ENCODE data around the gene MVB12B. TPM values are rescaled to one million over a fixed set of nuclear protein-coding genes. Genes with fewer than 3 reads are reported as not detected.
A peak's percentile ranks its signal among the peaks of the same experiment; 100 is the strongest.

The MVB12B gene
- total RNA-seq, 1 donor from 2014 or later, result 18.4 TPM

DNA sequence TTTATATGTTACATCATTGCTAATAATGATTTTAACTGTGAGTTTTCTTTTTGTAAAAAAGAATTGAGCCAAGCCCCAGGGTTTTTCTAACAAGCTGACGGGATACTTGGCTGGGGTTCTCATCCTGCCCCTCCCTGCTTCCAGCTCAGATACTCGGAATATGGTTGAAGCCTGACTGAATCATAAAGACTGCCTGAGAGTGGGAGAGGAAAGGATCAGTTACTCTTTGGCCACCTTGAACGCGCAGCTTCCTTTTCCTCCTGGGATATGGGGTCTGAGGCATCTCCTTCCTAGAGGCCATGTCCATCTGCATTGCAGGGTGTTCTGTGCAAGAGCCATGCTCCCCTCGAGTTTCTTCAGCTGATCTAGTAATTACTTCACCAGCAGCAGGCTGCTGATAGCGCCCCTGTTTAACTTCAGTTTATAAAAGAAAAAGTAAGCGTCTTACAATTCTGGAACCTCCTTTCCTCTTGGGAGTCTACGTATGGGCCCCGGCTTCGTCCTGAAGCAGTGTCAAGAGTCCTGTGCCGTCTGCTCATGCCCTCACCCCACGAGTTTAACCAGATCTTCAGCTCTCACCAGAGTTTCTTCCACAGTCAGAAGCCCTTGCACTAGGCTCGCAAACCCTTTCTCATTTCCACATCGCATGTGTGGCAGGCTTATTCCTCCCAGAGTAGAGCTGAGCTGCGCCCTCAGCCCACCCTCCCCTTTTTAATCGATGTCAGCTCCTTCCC, 130.0 kb downstream of the MVB12B start:
- DNase-seq, result peak; percentile 8

DNA sequence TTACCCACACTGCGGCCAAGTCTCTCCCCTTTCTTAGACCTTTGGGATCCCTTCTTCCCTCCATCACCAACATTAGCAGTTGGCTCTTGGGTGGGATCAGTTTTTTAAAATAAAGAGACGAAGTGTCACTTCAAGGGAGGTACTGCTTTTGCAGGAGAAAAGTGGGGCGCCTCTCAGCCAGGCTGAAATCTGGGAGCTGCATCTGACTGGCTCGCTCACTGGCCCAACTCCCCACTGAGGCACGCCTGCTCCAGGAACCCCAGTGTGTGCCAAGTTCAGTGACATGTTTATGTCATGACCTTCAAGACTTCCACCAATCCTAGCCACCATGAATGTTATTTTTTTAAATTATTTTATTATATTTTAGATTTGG, 130.5 kb downstream of the MVB12B start:
- DNase-seq, result no peak

DNA sequence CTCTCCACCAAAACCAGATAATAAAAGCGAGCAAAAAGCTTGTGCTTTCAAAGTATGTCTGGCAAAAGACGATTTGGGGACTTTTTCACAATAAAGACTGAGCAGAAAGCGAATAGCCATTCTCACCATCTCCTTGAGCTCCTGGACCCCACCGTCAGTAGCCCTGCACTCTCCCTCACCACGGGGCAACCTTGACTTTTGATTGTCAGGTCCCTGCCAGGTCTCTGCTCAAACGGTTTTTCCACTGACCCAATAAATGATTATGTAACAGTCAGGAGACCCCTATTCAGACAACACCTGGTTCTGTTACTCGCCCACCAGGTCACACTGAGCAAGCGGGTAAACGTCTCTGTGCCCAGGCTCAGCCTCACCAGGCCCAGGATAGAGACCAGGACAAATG, 131.3 kb downstream of the MVB12B start:
- no peak for DNase-seq

DNA sequence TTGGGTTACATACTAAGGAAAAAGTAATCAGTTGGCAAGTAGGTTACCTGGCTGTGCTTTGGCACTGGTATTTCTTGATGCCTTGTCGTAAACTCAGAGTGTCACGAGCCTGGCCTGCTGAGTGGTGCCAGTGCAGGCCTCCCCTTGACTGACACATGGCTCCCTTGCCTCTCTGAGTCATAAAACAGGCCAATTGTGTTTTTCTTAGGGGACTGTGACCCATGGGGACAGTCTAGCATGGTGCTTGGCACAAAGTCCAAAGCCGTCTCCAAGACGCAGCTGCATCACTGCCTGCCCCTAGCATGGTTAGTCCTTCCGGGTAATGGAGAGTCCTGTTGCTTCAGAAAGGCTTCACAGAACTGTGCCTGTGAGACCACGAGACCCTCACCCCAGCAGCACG, 132.5 kb downstream of the MVB12B start:
- no peak for DNase-seq

DNA sequence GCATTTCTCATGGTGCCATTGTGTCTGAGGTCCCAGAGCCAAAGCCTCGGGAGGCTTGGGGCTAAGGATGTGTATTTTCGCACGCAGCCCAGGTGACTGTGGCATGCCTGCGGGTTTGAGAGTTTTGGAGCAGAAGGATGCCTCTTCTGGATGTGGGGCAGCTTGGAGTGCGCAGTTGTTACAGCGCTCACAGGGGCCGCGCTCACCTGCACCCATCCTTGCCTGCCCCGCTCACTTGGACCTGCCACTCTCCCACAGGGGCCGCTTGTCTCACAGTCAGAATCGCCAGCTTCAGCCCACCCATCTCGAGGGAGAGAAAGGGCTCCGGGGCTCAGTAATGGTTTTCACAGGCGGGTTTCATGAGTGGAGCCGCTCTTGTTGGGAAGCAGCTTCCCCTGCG, 132.9 kb downstream of the MVB12B start:
- DNase-seq, result no peak

DNA sequence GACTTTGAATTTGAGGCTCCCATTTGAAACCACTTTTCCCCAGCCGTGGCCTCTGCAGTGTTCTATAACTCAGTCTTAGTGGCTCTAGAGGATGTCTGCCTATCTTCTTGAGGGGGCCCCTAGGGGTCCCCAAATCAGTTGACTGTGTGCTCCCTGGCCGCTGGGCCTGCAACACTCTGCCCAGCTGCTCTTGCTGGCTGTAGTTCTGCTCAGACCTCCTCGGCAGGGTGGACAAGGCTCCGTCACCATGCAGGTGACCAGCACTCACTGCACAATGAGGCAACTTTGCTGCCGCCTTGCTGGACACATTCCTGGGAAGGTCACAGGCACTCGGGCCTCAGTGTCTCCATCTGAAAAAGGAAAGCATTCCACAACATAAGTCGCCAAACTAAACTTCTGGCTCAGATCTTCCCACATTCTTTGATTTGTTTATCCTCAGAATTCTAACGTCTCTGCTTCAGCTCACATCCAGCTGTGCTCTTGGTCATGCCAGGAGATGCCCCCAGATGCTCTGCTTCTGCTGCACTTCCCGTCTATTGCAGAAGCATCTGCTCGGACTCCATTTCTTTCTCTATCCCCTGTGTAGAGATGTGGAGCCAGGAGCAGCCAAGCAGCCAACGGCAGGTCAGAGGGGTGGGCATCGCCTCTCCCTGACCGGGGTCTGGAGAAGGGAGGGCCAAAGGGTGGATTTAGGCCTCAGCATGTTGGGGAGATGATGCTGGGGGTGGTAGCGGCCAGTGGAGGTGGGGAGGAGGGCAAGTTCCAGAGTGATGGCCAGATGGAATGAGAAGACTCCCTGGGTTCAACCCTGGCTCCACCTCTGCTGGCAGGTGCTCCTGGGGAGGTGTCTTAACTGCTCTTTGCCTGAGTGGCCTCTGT, 133.6 kb downstream of the MVB12B start:
- no peak for DNase-seq

DNA sequence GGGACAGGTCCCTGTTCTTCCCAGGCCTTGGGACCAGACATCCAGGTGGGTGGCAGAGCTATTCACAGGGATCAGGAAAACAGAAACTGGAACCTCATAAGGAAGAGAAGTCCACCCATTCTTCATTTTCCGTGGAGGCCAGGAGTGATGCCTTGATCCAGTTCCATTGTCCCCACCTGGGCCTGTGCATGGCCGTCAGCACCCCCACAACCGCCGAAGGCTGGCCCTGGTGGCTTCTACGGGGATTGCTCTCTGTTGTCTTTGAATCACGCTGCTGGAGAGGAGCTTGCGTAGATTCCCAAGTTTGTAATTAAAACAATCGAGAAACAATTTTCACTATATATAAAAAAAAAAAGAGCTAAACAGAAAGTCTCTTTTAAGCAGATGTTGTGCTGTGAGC, 134.4 kb downstream of the MVB12B start:
- no peak for DNase-seq

DNA sequence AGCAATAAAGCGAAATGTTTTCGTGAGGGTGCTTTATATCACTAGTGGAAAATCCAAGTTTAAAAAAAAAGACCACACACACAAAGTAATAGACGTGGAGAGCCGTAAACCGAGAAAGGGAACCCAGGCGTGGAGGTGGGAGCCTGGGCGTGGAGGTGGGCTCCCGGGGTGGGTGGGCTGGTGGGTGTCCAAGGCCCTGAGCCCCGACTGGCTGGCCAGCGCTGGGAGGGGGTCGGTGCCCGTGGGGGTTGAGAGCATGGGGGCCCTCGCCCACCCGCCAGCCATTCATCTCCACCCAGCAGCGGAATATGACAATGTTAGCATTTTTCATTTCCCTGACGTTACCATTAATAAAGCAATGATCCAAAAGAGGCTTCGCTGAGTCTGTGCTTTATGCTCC, 135.0 kb downstream of the MVB12B start:
- DNase-seq, result no peak

DNA sequence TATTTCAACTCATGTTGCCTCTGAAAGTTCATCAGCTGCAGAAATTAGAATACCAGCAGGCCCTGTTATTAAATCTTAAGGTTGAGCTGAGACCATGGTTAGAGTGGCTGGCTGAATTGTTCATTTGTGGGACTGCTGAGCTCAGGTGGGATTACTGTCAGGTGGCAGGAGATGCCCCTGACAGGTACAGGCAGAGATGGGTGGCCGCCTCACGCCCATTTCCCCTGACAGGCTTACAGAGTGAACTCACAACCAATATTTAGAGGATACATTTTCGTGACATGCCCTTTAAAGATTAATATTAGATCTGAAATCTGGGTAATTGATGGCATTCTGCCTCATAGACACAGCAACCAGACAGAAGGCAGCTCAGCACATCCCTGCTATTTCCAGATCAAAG, 136.0 kb downstream of the MVB12B start:
- DNase-seq, result no peak

DNA sequence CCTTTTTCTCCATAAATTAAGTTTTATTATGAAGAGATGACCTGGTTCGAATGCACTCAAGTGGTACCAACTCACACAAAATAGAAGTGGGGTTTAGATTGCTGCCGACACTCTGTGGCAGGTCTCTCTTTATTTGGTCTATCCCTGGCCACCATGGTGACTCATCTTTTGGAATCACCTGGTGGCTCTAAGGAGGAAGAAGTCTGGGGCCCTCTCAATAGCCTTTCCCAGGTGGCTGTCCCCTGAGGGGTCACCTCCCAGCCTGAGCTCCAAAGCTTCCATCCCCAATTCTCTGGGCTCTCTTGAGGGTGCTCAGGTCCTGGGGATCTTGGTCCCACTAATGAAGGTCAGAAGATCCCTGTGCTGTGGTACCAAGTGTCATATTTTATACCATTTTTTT, 136.8 kb downstream of the MVB12B start:
- no peak for DNase-seq

DNA sequence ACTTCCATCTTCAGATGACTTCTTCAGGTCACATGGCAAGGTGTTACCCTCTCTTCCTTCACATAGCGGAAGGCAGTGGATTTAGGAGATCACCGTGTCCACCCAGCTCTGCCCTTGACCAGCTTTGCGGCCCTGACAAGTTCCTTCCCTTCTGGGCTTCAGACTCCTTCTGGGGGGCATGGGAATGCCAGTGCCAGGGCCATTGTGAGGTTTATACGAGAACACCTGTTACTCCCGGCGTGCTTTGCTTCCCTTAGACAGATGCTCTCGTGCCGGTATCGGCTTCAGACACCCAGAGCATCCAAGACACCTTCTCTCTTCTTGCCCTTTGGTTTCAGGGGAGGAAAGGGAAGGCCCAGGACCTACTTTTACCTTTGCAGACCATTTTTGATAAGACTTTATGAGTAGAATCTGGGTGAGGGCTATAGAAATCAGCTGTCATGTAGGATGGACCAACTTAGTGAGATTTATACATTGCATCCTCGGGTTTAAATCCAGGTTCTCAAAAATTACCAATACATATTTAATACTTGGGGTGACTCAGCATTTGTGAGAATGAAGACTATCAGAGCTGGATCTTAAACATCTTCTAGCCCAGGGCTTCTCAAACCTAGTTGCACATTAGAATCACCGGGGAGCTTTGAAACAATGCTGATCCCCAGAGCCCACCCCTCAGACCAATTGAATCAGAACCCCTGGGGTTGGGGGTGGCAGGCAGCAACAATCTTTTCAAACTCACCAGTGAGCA, 138.2 kb downstream of the MVB12B start:
- DNase-seq, result no peak

DNA sequence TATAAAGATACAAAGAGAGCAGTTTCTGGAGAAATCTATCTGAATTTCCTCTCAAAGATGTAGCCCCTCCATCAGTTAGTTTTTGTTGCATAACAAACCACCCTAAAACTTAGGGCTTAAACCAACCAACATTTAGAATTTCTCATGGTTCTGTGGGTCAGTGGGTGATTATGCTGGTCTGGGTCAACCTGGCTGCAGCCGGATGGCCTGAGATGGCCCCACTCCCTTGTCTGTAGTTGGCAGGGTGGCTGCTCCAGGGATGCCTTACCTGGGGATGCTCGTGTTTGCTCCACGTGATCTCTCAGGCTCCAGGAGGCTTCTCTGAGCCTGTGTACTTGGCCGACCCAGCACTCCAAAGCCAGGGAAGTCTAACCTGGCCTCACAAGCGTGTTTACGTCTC, 139.3 kb downstream of the MVB12B start:
- no peak for DNase-seq

DNA sequence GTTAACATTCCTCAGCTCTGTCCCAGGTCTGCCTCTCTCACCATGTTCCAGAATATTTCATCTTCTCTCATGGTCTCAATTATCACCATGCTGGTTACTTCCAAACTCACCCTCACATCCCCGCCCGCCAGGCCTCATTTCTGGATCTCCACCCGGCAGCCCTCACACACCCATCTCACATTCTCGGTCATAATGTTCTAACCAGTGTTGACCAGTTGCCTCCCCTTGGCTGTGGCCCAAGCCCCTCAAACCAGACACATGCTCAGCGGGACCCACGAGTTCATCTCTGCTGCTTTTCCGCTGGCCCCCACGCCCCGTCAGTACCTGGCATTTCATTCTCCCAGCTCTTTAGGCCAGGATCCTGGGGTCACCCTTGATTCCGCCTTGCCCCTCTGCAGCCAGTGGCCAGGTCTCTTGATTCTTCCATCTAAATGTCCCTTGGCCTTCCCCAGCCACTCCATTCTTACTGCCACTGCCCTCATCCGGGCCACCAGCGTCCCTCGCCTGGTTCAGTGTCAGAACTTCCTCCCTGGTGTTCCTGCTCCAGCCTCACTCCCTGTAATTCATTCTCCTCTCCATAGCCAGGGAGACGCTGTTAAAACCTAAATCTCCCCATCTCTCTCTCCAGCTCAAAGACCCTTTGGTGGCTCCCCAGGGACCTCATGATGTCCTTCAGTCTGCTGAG, 141.7 kb downstream of the MVB12B start:
- DNase-seq, result no peak

DNA sequence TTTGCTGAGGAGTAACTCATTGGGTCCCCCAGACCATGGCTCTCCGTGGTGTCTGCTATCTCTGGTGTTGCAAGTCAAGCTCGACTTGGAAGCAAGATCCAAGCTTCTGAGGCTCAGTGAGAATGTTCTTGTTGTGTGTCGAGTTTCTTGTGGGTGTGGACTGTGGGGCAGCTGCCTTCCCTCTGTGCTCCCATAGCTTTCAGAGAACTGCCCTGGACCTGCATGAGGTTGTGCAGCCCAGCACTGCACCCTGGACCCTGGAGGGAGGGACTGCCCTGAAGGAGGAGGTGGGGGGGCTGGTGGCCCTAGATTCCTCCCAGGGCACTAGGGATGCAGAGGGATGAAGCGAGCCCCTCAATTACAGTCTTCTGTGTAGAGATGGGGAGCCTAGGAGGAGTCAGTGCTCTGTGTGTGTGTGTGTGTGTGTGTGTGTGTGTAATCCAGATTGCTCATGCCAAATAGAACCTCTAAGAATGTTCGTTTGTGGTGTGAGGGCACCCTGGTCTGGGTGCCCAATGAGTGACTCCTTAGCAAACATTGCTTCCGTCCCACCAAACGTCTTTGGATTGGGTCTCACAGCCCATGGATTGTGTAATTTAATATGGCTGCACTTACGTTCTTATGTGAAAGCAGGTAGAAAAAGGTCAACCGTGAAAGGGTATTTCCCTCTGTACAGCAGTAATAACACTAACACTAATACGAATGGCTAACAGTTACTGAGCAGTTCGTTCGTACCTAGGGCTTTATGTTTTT, 143.8 kb downstream of the MVB12B start:
- DNase-seq, result no peak

DNA sequence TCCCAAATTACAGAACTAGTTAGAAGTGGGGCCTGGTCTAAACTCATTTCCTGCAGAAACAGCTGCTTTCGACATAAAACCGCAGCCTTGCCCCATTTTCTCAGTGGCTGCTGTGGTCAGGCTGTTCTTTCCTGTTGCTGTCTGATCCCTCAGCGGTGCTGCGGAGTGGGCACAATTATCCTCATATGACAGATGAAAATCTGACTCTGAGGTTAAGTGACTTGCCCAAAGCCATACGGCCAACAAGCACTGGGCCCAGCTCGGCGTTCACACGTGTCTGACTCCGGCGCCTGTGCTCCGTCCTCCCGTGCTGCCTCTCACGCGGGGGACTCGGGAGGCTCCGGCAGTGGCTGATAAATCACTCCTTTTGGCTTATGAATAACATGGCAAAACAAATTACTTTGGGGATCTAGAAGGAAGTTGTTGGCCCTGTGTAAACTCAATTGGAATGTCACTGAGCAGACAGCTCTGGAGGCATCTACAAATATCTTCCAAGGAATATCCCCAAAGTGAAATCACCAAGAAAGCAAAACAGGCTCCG, 144.5 kb downstream of the MVB12B start:
- DNase-seq, result peak; percentile 36

DNA sequence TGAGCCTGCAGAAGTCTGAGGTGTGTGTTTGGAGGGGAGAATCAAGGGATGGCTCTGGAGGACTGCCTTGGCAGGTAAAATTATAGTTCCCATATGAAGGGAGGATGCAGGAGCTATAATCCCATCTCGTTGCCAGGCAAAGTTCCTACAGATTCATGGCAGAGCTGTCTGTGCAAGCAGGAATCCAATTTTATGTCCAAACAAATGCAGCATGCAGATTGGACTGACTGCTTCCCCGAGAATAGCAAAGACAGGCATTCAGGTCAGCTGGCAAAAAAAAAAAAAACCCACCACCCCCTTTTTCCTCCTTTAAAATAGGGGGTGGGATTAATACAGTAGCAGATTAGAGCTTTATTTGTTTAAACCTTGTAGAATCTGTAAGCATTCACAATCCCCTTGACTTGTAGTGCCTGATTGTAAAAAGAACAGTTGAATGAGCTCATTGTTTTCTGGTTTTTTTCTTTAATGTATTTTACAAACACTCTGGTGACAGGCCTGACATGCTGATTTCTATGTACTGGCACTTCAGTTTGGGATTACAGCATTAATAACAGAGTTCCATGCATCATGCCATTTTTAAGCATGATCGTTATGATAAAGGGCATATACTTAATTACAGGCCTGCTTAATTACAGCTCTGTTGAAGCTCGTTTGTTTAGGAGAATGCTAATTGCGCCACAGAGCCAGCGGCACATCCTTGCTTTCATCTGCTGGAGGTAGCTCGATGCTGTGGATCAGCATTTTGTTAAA, 145.7 kb downstream of the MVB12B start:
- no peak for DNase-seq

DNA sequence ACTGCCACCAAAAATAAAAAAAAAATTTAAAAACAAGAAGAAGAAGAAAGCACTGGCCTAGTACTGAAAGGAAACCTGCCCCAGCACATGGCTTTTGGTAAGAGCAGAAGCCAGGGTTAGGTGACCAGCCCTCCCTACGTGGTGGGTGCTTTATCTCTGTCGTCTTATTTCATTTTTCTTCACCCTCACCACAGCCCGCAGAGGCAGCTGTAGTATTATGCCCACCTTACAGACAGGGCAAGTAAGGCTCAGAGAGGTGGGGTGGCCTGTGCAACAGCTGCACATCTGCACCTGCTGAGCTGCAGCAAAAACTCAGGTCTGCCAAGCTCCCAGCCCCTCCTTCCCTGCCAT, 146.3 kb downstream of the MVB12B start:
- no peak for DNase-seq

DNA sequence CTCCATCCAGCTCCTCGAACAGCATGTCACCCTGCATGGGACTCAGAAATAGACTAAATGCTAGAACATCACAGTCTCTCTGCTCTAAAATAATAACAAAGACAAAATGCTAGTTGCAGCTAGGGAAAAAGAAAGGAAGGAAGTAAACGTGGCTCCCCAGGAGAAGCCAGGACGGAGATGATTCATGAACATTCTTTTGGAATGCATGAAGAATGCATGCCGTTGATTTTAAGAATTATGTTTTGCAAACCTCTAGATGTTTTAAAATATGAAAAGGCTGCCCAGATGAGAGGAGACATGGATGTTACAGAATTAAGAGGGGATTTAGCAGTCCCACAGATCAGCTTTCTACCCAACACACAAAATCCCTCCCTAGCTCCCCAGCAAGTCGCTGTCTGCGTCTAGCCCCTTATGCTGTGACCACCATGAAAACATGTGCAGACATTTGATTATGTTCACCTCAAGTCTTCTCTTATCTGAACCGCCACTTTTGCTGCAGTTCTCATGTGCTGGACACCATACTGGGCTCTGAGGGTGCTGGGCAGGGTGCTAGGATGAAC, 147.7 kb downstream of the MVB12B start:
- peak; percentile 72 for DNase-seq

DNA sequence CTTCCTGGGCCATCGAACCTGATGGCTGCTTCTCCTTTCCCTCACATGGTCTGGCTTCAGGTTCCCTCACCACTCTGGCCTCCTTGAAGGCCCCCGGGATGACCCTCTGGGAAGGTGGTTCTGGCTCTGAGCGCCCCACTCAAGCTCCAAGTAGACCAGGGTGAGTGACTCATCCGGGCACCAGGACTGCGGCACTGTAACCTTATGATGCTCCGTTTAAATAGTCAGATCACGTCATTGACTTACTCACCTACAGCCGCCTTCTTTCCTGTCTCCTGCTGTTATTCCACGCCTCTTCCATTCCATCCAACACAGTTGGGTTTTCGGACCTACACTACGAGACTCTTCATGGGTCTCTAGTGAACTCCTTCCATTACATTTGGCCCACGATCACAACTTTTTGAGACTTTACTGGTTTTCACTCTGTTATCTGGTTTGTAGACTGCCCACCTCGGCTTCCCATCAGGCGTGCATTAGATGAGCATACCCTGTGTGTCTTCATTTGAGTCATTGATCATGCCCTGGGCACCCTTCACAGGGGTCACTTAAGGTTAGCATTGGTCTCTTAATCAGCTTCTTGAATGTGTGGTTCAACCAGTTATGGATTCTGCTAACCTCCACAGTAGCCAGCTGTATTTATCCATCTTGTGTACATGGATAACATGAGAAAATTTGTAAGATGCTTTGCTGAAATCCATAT, 148.3 kb downstream of the MVB12B start:
- DNase-seq, result peak; percentile 86

DNA sequence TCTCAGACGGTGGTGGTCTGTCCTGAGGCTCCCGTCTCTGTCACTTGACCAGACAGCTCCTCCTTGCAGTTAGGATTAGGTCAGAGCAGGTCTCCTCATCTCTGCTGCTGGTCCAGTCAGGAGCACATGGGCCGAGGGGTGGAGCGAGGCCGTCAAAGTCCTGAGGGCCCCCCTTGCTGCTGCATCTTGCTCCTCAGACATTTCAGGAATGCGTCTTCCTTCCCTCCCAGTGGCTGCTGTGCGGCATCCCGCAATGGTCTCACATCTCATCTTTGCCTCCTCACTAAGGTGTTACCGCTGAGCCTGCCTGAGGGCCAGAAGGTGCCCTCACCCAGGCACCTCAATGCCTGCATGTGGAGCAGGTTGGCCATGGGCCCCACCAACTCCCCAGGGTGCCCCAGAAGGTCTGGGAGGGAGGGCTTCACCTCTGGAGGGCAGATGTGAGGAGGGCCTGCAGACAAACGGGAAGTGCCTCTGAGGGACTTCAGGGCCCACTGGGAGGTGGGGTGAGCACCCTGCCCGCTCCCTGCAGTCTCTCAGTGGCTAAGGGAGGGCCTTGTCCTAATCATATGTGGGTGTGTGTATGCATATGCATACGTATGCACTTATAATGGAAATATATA, 149.4 kb downstream of the MVB12B start:
- DNase-seq, result no peak

Measured in dermis blood vessel endothelial cell (primary cell).